ENCODE results near the gene PLCXD3.

DNA sequence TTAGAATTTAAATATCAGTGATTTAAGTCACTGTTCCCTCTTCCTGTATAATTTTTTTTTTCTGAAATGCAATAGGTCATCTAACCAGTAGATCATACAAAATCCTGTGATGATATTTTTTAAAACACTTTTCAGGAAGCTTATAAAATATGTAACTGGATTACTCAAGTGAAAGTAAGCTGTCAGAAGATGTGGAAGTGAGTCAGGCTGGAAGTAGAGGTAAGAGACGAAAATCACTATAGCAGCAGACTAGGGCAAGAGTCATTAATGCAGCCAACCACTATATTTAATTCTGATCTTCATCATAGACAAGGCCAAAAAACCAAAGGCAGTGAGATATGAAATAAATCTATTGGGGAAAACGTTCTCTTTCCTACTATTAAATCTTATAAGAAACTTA, 231.4 kb downstream of the PLCXD3 start:
- TF ChIP-seq CTCF (optimal IDR thresholded peaks at IDR 0.05 in 1 of 3, IDR thresholded peaks at IDR 0.05 in 1 of 3, conservative IDR thresholded peaks at IDR 0.05 in 1 of 3; ENCODE audit: extremely low read depth in 1 of 3, insufficient read depth in 2 of 3, low read length in 3 of 3) (no peak), EZH2 (IDR thresholded peaks at IDR 0.05; ENCODE audit: low read length) (no peak)
